GM23248 (cell line): ENCODE data around the gene GDE1. TPM values are rescaled to one million over a fixed set of nuclear protein-coding genes. Genes with fewer than 3 reads are reported as not detected.
A peak's percentile ranks its signal among the peaks of the same experiment; 100 is the strongest.

Source experiments
- DNase-seq: peaks from one replicate; pipeline ENCODE4 v3.0.0-alpha.2; 2015
- H2AFZ ChIP-seq: fragments of 200-600 bp; sonication (generic); 2 replicates; pipeline ENCODE4 v1.6.1; 2016; ENCODE audit warnings: antibody characterized with exemption
- H3F3A ChIP-seq: fragments of 200-600 bp; sonication (generic); 2 replicates; pipeline ENCODE4 v1.6.1; 2016; ENCODE audit warnings: mild to moderate bottlenecking, antibody characterized with exemption, mixed run types; ENCODE audit not compliant: insufficient read depth
- H3K27ac ChIP-seq: fragments of 200-600 bp; sonication (generic); 2 replicates; pipeline ENCODE4 v1.5.1; 2016; ENCODE audit warnings: mild to moderate bottlenecking
- H3K27me3 ChIP-seq: fragments of 200-600 bp; sonication (generic); replicated peaks from 2 replicates; pipeline ENCODE4 v1.6.1; 2016; ENCODE audit warnings: mild to moderate bottlenecking; ENCODE audit not compliant: insufficient read depth
- H3K36me3 ChIP-seq: fragments of 200-600 bp; sonication (generic); 2 replicates; pipeline ENCODE4 v1.6.1; 2016; ENCODE audit warnings: low read depth, mild to moderate bottlenecking
- H3K4me1 ChIP-seq: fragments of 200-600 bp; sonication (generic); 2 replicates; pipeline ENCODE4 v1.6.1; 2016; ENCODE audit warnings: mild to moderate bottlenecking; ENCODE audit not compliant: insufficient read depth
- H3K4me2 ChIP-seq: fragments of 200-600 bp; sonication (generic); one replicate; pipeline ENCODE4 v1.6.1; 2016; ENCODE audit warnings: mild to moderate bottlenecking; ENCODE audit not compliant: unreplicated experiment
- H3K4me3 ChIP-seq: fragments of 200-600 bp; sonication (generic); 2 replicates; pipeline ENCODE4 v1.5.1; 2016; ENCODE audit warnings: mild to moderate bottlenecking
- H3K79me2 ChIP-seq: fragments of 200-600 bp; sonication (generic); 2 replicates; pipeline ENCODE4 v1.6.1; 2016; ENCODE audit warnings: mild to moderate bottlenecking; ENCODE audit not compliant: insufficient read depth
- H3K9ac ChIP-seq: fragments of 200-600 bp; sonication (generic); 2 replicates; pipeline ENCODE4 v1.6.1; 2016; ENCODE audit warnings: mild to moderate bottlenecking
- H3K9me2 ChIP-seq: fragments of 200-600 bp; sonication (generic); 2 replicates; pipeline ENCODE4 v1.6.1; 2016; ENCODE audit warnings: mixed run types, mild to moderate bottlenecking, moderate library complexity; ENCODE audit not compliant: insufficient read depth
- H3K9me3 ChIP-seq: fragments of 200-600 bp; sonication (generic); one replicate; pipeline ENCODE4 v1.6.1; 2017; ENCODE audit warnings: low read depth
- H4K20me1 ChIP-seq: fragments of 200-600 bp; sonication (generic); 2 replicates; pipeline ENCODE4 v1.6.0; 2016; ENCODE audit not compliant: insufficient read depth
- EZH2 ChIP-seq: fragments of 200-600 bp; sonication (generic); IDR thresholded peaks from 2 replicates; pipeline ENCODE4 v1.6.1; 2018; ENCODE audit warnings: antibody characterized with exemption, mild to moderate bottlenecking; ENCODE audit not compliant: insufficient read depth, poor library complexity, severe bottlenecking
- EZH2phosphoT487 ChIP-seq: fragments of 200-600 bp; sonication (generic); IDR thresholded peaks from 2 replicates; pipeline ENCODE4 v1.6.1; 2018; ENCODE audit warnings: antibody characterized with exemption, moderate library complexity, mild to moderate bottlenecking, low read depth; ENCODE audit not compliant: insufficient read depth
- WGBS, 2 experiments: methylation state at CpG; one replicate each; pipeline ENCODE4 v1.1.6; 2015 to 2017; ENCODE audit warnings: low lambda C conversion rate in 2 of 2, low coverage in 1 of 2; ENCODE audit errors: missing lambda C conversion rate in 2 of 2; 5-methylcytosine and 5-hydroxymethylcytosine counted together
- in situ Hi-C: fragments of 300-500 bp; cut with MboI; formaldehyde crosslinking; loops from 2 replicates; pipeline ENCODE4 v1.15.0; 2020
- polyA plus RNA-seq: library from polyadenylated mRNA; unstranded; fragments of >200 nt; fragmentation: Nextera tagmentation; extraction: Ambion mirVana; gene quantifications from 2 replicates; pipeline ENCODE4 v1.2.1, GENCODE V29; 2016
- total RNA-seq: library from RNA; depleted of rRNA; stranded (reverse); fragments of >200 nt; shearing (Covaris generic); gene quantifications from 2 replicates; pipeline ENCODE4 v1.2.3, GENCODE V29; 2014

The GDE1 gene
- total and polyA plus RNA-seq, 2 experiments from 2014 or later, result 55.1 to 85.0 TPM

GRCh38 chr16:19525385-19525723 is 3.5 kb upstream of the GDE1 start:
- no peaks in the 10 kb centered on the region; the same call in 1 of the 2 replicates for H3K4me1 ChIP-seq
- no peak overlapping the region for H3K27ac ChIP-seq
- H3K79me2 ChIP-seq, result peaks cover 57% of the 10 kb centered on the region
- DNase-seq, result no peak
- in situ Hi-C loops, result loop anchor here (25.0 kb wide), 1 partner anchor 713 kb away; the partner anchor contains the start of gene ARL6IP1
- peak overlapping the region; percentile 92 for H3K4me2 ChIP-seq
- no peaks in the 10 kb centered on the region for H4K20me1 ChIP-seq
- peaks cover 12% of the 10 kb centered on the region; the same call in 1 of the 2 replicates for H3K36me3 ChIP-seq
- no peaks in the 10 kb centered on the region for H3K9me2 ChIP-seq
- peak overlapping the region; percentile 99 for H2AFZ ChIP-seq
- H3K9me3 ChIP-seq, result no peaks in the 10 kb centered on the region
- WGBS, 2 experiments, result 59 to 75% methylated on average over 2 of the region's 2 CpGs
- no peak for TF ChIP-seq EZH2
- no peak for TF ChIP-seq EZH2phosphoT487
- H3K4me3 ChIP-seq, result peak overlapping the region; percentile 97
- no peaks in the 10 kb centered on the region; the same call in 1 of the 2 replicates for H3F3A ChIP-seq
- H3K9ac ChIP-seq, result peak overlapping the region; percentile 87; the same call in 1 of the 2 replicates
- no peaks in the 10 kb centered on the region for H3K27me3 ChIP-seq

GRCh38 chr16:19524616-19525384 is 2.9 kb upstream of the GDE1 start:
- Histone ChIP-seq H3K9me2 (no peaks in the 10 kb centered on the region), H3K9ac (peak overlapping the region; percentile 87), H3K4me2 (peak overlapping the region; percentile 92), H2AFZ (peak overlapping the region; percentile 99), H3K27me3 (no peaks in the 10 kb centered on the region), H3F3A (no peaks in the 10 kb centered on the region; the same call in 1 of the 2 replicates), H3K4me3 (peak overlapping the region; percentile 97), H3K9me3 (no peaks in the 10 kb centered on the region), H3K79me2 (peaks cover 63% of the 10 kb centered on the region), H3K27ac (peak overlapping the region; percentile 39), H4K20me1 (no peaks in the 10 kb centered on the region), H3K36me3 (peaks cover 12% of the 10 kb centered on the region; the same call in 1 of the 2 replicates), H3K4me1 (no peaks in the 10 kb centered on the region; the same call in 1 of the 2 replicates)
- in situ Hi-C loops, result loop anchor here (25.0 kb wide), 2 partner anchors 437 to 712 kb away; partner anchors contain the start of gene ARL6IP1
- DNase-seq, result peak; percentile 38
- 10 to 12% methylated on average over 19 of the region's 19 CpGs for whole genome bisulfite sequencing, 2 experiments
- no peak for TF ChIP-seq EZH2
- no peak for TF ChIP-seq EZH2phosphoT487

GRCh38 chr16:19524356-19524615 is 2.4 kb upstream of the GDE1 start:
- peak overlapping the region; percentile 87 for H3K9ac ChIP-seq
- peak overlapping the region; percentile 39 for H3K27ac ChIP-seq
- H3K79me2 ChIP-seq, result peaks cover 68% of the 10 kb centered on the region
- no peaks in the 10 kb centered on the region for H3K9me3 ChIP-seq
- TF ChIP-seq EZH2, result no peak
- TF ChIP-seq EZH2phosphoT487, result no peak
- in situ Hi-C loops, result loop anchor here (25.0 kb wide), 1 partner anchor 437 kb away; no protein-coding TSS in a partner anchor
- 2% methylated on average over 11 of the region's 11 CpGs for WGBS, 2 experiments
- no peaks in the 10 kb centered on the region; the same call in 1 of the 2 replicates for H3F3A ChIP-seq
- H3K4me3 ChIP-seq, result peak overlapping the region; percentile 97
- H4K20me1 ChIP-seq, result no peaks in the 10 kb centered on the region
- peaks cover 10% of the 10 kb centered on the region; the same call in 1 of the 2 replicates for H3K36me3 ChIP-seq
- H3K27me3 ChIP-seq, result no peaks in the 10 kb centered on the region
- DNase-seq, result peak; percentile 48
- H3K4me1 ChIP-seq, result no peaks in the 10 kb centered on the region; the same call in 1 of the 2 replicates
- H2AFZ ChIP-seq, result peak overlapping the region; percentile 99
- no peaks in the 10 kb centered on the region for H3K9me2 ChIP-seq
- peak overlapping the region; percentile 92 for H3K4me2 ChIP-seq

GRCh38 chr16:19523559-19524355 is 1.9 kb upstream of the GDE1 start, which contains the start of gene CCP110:
Gene CCP110, plus strand, starts transcription at chr16:19523942. Its CDS starts 3,940 bp downstream, at chr16:19527882.
- in situ Hi-C loops, result loop anchor here (25.0 kb wide), 1 partner anchor 436 kb away; no protein-coding TSS in a partner anchor
- Histone ChIP-seq H4K20me1 (no peaks in the 10 kb centered on the region), H3K27me3 (no peaks in the 10 kb centered on the region), H3K79me2 (peaks cover 73% of the 10 kb centered on the region), H3F3A (no peaks in the 10 kb centered on the region; the same call in 1 of the 2 replicates), H3K4me3 (peak within 1 kb of the TSS; percentile 97), H3K36me3 (peaks cover 5% of the 10 kb centered on the region; the same call in 1 of the 2 replicates), H3K4me2 (peak within 1 kb of the TSS; percentile 92), H3K4me1 (no peaks in the 10 kb centered on the region; the same call in 1 of the 2 replicates), H3K9me3 (no peaks in the 10 kb centered on the region), H3K9ac (peak within 1 kb of the TSS; percentile 87), H2AFZ (peak within 1 kb of the TSS; percentile 99), H3K9me2 (no peaks in the 10 kb centered on the region), H3K27ac (peak within 1 kb of the TSS; percentile 39)
- 0 to 1% methylated on average over 44 to 51 of the region's 51 CpGs for WGBS, 2 experiments
- TF ChIP-seq EZH2phosphoT487 (no peak), EZH2 (no peak)
- DNase-seq, result peak; percentile 100
